H1 (cell line): ENCODE measurements around the gene STK32A. TPM values are rescaled to one million over a fixed set of nuclear protein-coding genes. Genes with fewer than 3 reads are reported as not detected.

ENCODE experiments used
- CTCF ChIA-PET: fragments of 300-600 bp; sonication (Branson Sonifier 250); formaldehyde crosslinking; loops from one replicate; lab custom pipeline; 2021; ENCODE audit not compliant: partially characterized antibody; lab: Charles Lee
- POLR2A ChIA-PET: fragments of 300-600 bp; sonication (Branson Sonifier 250); formaldehyde crosslinking; loops from one replicate; lab custom pipeline; 2021; ENCODE audit warnings: inconsistent platforms; ENCODE audit not compliant: partially characterized antibody; lab: Charles Lee
- DNase-seq, 2 experiments: peaks; one replicate each; pipeline versions ENCODE4 v3.0.0 to v3.0.0-alpha.2; 2010 to 2022; ENCODE audit warnings: low spot score in 2 of 2, low read depth in 1 of 2, mixed read lengths in 1 of 2
- FAIRE-seq: peaks from 2 replicates; lab custom pipeline; 2011; peaks lifted over from hg19 to GRCh38; lab: Jason Lieb, UNC
- H2AFZ ChIP-seq: 2 replicates; pipeline ENCODE4 v1.8.1; 2012; ENCODE audit warnings: low read length, inconsistent platforms
- H2AK5ac ChIP-seq: 2 replicates; pipeline ENCODE4 v1.6.1; 2013; ENCODE audit warnings: low read depth, low read length
- H2BK120ac ChIP-seq: replicated peaks from 2 replicates; pipeline ENCODE3; 2013; ENCODE audit warnings: low read depth, low read length, inconsistent platforms
- H2BK12ac ChIP-seq: 2 replicates; pipeline ENCODE4 v1.6.1; 2013; ENCODE audit warnings: low read depth, low read length
- H2BK15ac ChIP-seq: 2 replicates; pipeline ENCODE4 v1.6.1; 2013; ENCODE audit warnings: low read length
- H2BK20ac ChIP-seq: 2 replicates; pipeline ENCODE4 v1.6.1; 2013; ENCODE audit warnings: low read length
- H2BK5ac ChIP-seq: 2 replicates; pipeline ENCODE4 v1.6.1; 2013; ENCODE audit warnings: low read depth, low read length
- H3K14ac ChIP-seq: 2 replicates; pipeline ENCODE4 v1.6.1; 2013; ENCODE audit warnings: inconsistent platforms; ENCODE audit not compliant: insufficient read length
- H3K18ac ChIP-seq: 2 replicates; pipeline ENCODE4 v1.6.1; 2013; ENCODE audit warnings: low read length; ENCODE audit errors: extremely low read depth
- H3K23ac ChIP-seq: 2 replicates; pipeline ENCODE4 v1.6.1; 2013; ENCODE audit warnings: inconsistent platforms; ENCODE audit not compliant: insufficient read length
- H3K23me2 ChIP-seq: 2 replicates; pipeline ENCODE4 v1.6.1; 2013; ENCODE audit warnings: low read depth, low read length
- H3K27ac ChIP-seq: 2 replicates; pipeline ENCODE4 v1.6.1; 2011; ENCODE audit warnings: low read depth, low read length, inconsistent platforms
- H3K27me3 ChIP-seq, 4 experiments: replicated peaks in 1 of 4; 1 replicate in 1 of 4; 2 replicates in 3 of 4; pipeline versions ENCODE4 v1.6.1 to v1.8.1; 2011 to 2013; ENCODE audit warnings: low read length in 3 of 4, mild to moderate bottlenecking in 3 of 4, inconsistent platforms in 2 of 4, mixed read lengths in 2 of 4, moderate library complexity in 1 of 4; ENCODE audit not compliant: control insufficient read depth in 3 of 4, insufficient read depth in 3 of 4; ENCODE audit errors: extremely low read depth in 1 of 4
- H3K36me3 ChIP-seq, 4 experiments: 2 replicates each; pipeline versions ENCODE4 v1.6.1 to v1.8.1; 2011 to 2013; ENCODE audit warnings: mild to moderate bottlenecking in 4 of 4, low read length in 3 of 4, moderate library complexity in 2 of 4, control low read depth in 1 of 4, inconsistent platforms in 1 of 4; ENCODE audit not compliant: insufficient read depth in 4 of 4, control insufficient read depth in 2 of 4
- H3K4ac ChIP-seq: replicated peaks from 2 replicates; pipeline ENCODE3; 2013; ENCODE audit warnings: low read length, low read depth, mixed read lengths, inconsistent platforms; ENCODE audit not compliant: insufficient read length
- H3K4me1 ChIP-seq, 4 experiments: replicated peaks in 1 of 4; 1 replicate in 1 of 4; 2 replicates in 3 of 4; pipeline versions ENCODE4 v1.6.1 to v1.8.1; 2011 to 2013; ENCODE audit warnings: low read length in 3 of 4, inconsistent platforms in 2 of 4, mixed read lengths in 1 of 4; ENCODE audit not compliant: insufficient read depth in 4 of 4, control insufficient read depth in 3 of 4
- H3K4me2 ChIP-seq, 2 experiments: 2 replicates each; pipeline versions ENCODE4 v1.6.1 to v1.8.1; 2011 to 2013; ENCODE audit warnings: low read depth in 2 of 2, low read length in 2 of 2, control low read depth in 1 of 2, inconsistent platforms in 1 of 2, mild to moderate bottlenecking in 1 of 2; ENCODE audit not compliant: insufficient read depth in 1 of 2
- H3K4me3 ChIP-seq, 4 experiments: fragments of 200-600, 300-600 bp in 1 of 4; sonication (generic), shearing (Covaris generic), sonication (Bioruptor Twin) in 1 of 4; 2 replicates each; pipeline versions ENCODE4 v1.5.1 to v1.8.1; 2011 to 2016; ENCODE audit warnings: low read length in 4 of 4, low read depth in 3 of 4, control low read depth in 2 of 4, inconsistent platforms in 2 of 4, mild to moderate bottlenecking in 2 of 4, mixed read lengths in 1 of 4, moderate library complexity in 1 of 4; ENCODE audit not compliant: insufficient read depth in 2 of 4; ENCODE audit errors: extremely low read depth in 1 of 4
- H3K56ac ChIP-seq: replicated peaks from 2 replicates; pipeline ENCODE3; 2013; ENCODE audit warnings: low read depth, mild to moderate bottlenecking, mixed read lengths, low read length, inconsistent platforms; ENCODE audit not compliant: insufficient read length
- H3K79me1 ChIP-seq: 2 replicates; pipeline ENCODE4 v1.6.1; 2013; ENCODE audit warnings: low read depth, low read length, control low read depth
- H3K79me2 ChIP-seq, 2 experiments: 2 replicates each; pipeline versions ENCODE4 v1.6.1 to v1.8.1; 2012 to 2013; ENCODE audit warnings: low read length in 2 of 2, mild to moderate bottlenecking in 2 of 2, inconsistent platforms in 1 of 2; ENCODE audit not compliant: insufficient read depth in 2 of 2, control insufficient read depth in 1 of 2
- H3K9ac ChIP-seq, 4 experiments: replicated peaks in 1 of 4; 1 replicate in 1 of 4; 2 replicates in 3 of 4; pipeline versions ENCODE4 v1.6.1 to v1.8.1; 2011 to 2013; ENCODE audit warnings: low read depth in 3 of 4, low read length in 3 of 4, control low read depth in 2 of 4, mild to moderate bottlenecking in 2 of 4, moderate library complexity in 2 of 4, inconsistent platforms in 1 of 4; ENCODE audit errors: extremely low read depth in 1 of 4
- H3K9me3 ChIP-seq, 2 experiments: 2 replicates each; pipeline versions ENCODE4 v1.6.1 to v1.8.1; 2012 to 2013; ENCODE audit warnings: mild to moderate bottlenecking in 2 of 2, moderate library complexity in 2 of 2, control low read depth in 1 of 2, inconsistent platforms in 1 of 2, low read depth in 1 of 2, low read length in 1 of 2, mixed read lengths in 1 of 2; ENCODE audit not compliant: insufficient read depth in 2 of 2
- H4K20me1 ChIP-seq, 2 experiments: replicated peaks in 1 of 2; 2 replicates each; pipeline versions ENCODE3 to v1.8.1; 2011 to 2013; ENCODE audit warnings: inconsistent platforms in 2 of 2, low read length in 2 of 2, mild to moderate bottlenecking in 1 of 2; ENCODE audit not compliant: insufficient read depth in 2 of 2, control insufficient read depth in 1 of 2
- H4K5ac ChIP-seq: 2 replicates; pipeline ENCODE4 v1.6.1; 2013; ENCODE audit warnings: low read length, low read depth, mixed read lengths, inconsistent platforms; ENCODE audit not compliant: insufficient read length
- H4K8ac ChIP-seq: 2 replicates; pipeline ENCODE4 v1.8.0; 2013; ENCODE audit warnings: mild to moderate bottlenecking, moderate library complexity, low read length, inconsistent platforms; ENCODE audit not compliant: insufficient read depth; ENCODE audit errors: extremely low read depth
- H4K91ac ChIP-seq: replicated peaks from 2 replicates; pipeline ENCODE3; 2013; ENCODE audit warnings: low read length, mixed read lengths, inconsistent platforms; ENCODE audit not compliant: insufficient read length
- BACH1 ChIP-seq: IDR thresholded peaks from 2 replicates; pipeline ENCODE4 v1.6.1; 2012; ENCODE audit warnings: low read length, improper control_type of control experiment
- BCL11A ChIP-seq, 2 experiments: IDR thresholded peaks; one replicate each; pipeline ENCODE4 v1.6.1; 2011; ENCODE audit warnings: low read depth in 2 of 2, low read length in 2 of 2, mild to moderate bottlenecking in 2 of 2
- BRCA1 ChIP-seq: IDR thresholded peaks from 2 replicates; pipeline ENCODE4 v1.6.1; 2012; ENCODE audit warnings: low read depth, low read length, improper control_type of control experiment
- CTBP2 ChIP-seq: IDR thresholded peaks from 2 replicates; pipeline ENCODE4 v1.7.0; 2011; ENCODE audit warnings: borderline replicate concordance, mild to moderate bottlenecking, moderate library complexity, mixed read lengths, low read length; ENCODE audit not compliant: insufficient read depth, insufficient read length
- EZH2 ChIP-seq: fragments of 200-600 bp; sonication (generic); IDR thresholded peaks from 2 replicates; pipeline ENCODE4 v1.7.1; 2012; ENCODE audit warnings: low read depth, mild to moderate bottlenecking, moderate library complexity, low read length, inconsistent platforms; ENCODE audit not compliant: severe bottlenecking
- FOSL1 ChIP-seq: IDR thresholded peaks from 2 replicates; pipeline ENCODE4 v1.6.1; 2011; ENCODE audit warnings: mild to moderate bottlenecking, low read depth, low read length, moderate library complexity; ENCODE audit not compliant: insufficient read depth
- GTF2F1 ChIP-seq: IDR thresholded peaks from 2 replicates; pipeline ENCODE4 v1.6.1; 2012; ENCODE audit warnings: low read depth, low read length, improper control_type of control experiment, borderline replicate concordance
- NANOG ChIP-seq: IDR thresholded peaks from 2 replicates; pipeline ENCODE4 v1.6.1; 2011; ENCODE audit warnings: low read length, low read depth, mild to moderate bottlenecking, inconsistent platforms; ENCODE audit not compliant: insufficient read depth, poor library complexity, severe bottlenecking
- NRF1 ChIP-seq: IDR thresholded peaks from 2 replicates; pipeline ENCODE4 v1.6.1; 2011; ENCODE audit warnings: mild to moderate bottlenecking, low read depth, low read length, improper control_type of control experiment
- POLR2A ChIP-seq, 2 experiments: IDR thresholded peaks; 1 replicate in 1 of 2; 2 replicates in 1 of 2; pipeline ENCODE4 v1.6.1; 2011; ENCODE audit warnings: low read depth in 2 of 2, low read length in 2 of 2, mild to moderate bottlenecking in 2 of 2; ENCODE audit errors: control extremely low read depth in 1 of 2
- RAD21 ChIP-seq, 2 experiments: IDR thresholded peaks in 1 of 2; conservative IDR thresholded peaks in 1 of 2; 2 replicates each; pipeline ENCODE4 v1.6.1; 2011; ENCODE audit warnings: low read depth in 2 of 2, low read length in 2 of 2, improper control_type of control experiment in 1 of 2, inconsistent platforms in 1 of 2, mild to moderate bottlenecking in 1 of 2, moderate library complexity in 1 of 2
- SP2 ChIP-seq: IDR thresholded peaks from 2 replicates; pipeline ENCODE4 v1.6.1; 2012; ENCODE audit warnings: mild to moderate bottlenecking, low read length, inconsistent platforms
- TAF7 ChIP-seq: optimal IDR thresholded peaks from 2 replicates; pipeline ENCODE3; 2011; ENCODE audit warnings: low read depth, mild to moderate bottlenecking, inconsistent platforms, low read length, moderate library complexity, borderline replicate concordance
- ZNF274 ChIP-seq: IDR thresholded peaks from 2 replicates; pipeline ENCODE4 v1.7.0; 2012; ENCODE audit warnings: low read length, borderline replicate concordance; ENCODE audit errors: extremely low read depth
- WGBS, 2 experiments: shearing (Covaris generic) in 1 of 2; methylation state at CpG; one replicate each; pipeline versions ENCODE4 v1.1.6 to v1.1.7; 2013 to 2015; ENCODE audit warnings: low lambda C conversion rate in 2 of 2, mixed read lengths in 2 of 2, inconsistent platforms in 1 of 2, low coverage in 1 of 2, missing lambda C conversion rate in 1 of 2; ENCODE audit not compliant: insufficient replicate concordance in 2 of 2, insufficient coverage in 1 of 2, insufficient read length in 1 of 2; ENCODE audit errors: extremely low coverage in 1 of 2, missing lambda C conversion rate in 1 of 2; 5-methylcytosine and 5-hydroxymethylcytosine counted together
- polyA plus RNA-seq, 7 experiments: library from polyadenylated mRNA; depleted of rRNA in 3 of 7; stranded (reverse) in 5 of 7; unstranded in 2 of 7; fragments of >200 nt in 5 of 7; fragments of 200-250 nt in 2 of 7; gene quantifications; 1 replicate in 5 of 7; 2 replicates in 1 of 7; 4 replicates in 1 of 7; pipeline versions ENCODE4 v1.2.1 to v1.2.3, GENCODE V29; 2011 to 2013; ENCODE audit warnings: missing spikeins in 2 of 7, mixed read lengths in 2 of 7
- total RNA-seq: library from RNA; stranded (reverse); fragmentation: NEBNext Ultra II Directional; extraction: Animal tissue kit (Norgen Biotek cat#: 25700); gene quantifications from 2 replicates; pipeline ENCODE4 v1.2.1, GENCODE V29; 2021

The STK32A gene
- total and polyA plus RNA-seq, 2 of the 8 experiments (the other 6 are each of a cell fraction or from before 2014, with no cell fraction given) = 1.3 to 2.5 TPM

DNA sequence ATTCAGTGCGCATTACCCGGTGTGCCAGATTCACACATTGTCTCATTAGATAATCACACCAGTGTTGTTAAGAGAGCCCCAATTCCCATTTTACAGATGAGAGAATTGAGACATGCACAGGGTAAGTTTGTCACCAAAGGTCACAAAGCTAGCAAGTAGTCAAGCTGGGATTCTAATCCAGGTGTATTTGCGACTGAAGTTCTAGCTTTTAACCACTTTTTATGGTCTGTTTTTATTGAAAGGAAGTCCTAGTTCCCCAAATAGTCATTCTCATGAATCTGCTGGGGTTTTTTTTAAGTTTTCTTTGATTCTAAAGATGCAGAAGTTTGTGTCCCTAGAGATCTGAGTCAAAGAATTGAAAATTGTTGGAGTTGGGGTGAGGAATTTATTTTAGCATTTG, 138.5 kb downstream of the STK32A start:
- Histone ChIP-seq H3K18ac (no peak overlapping the region), H3K9me3 (peaks cover under 1 to 4% of the 10 kb centered on the region in 2 experiments; a peak in 2 of 4 replicates), H3K4me1 (peaks cover 0 to 2% (median 0%) of the 10 kb centered on the region in 4 experiments; a peak in 1 of 7 replicates), H3K14ac (no peak overlapping the region), H4K20me1 (no peaks in the 10 kb centered on the region), H2BK20ac (no peak overlapping the region), H3K4me2 (no peak overlapping the region), H2BK15ac (no peak overlapping the region), H2BK12ac (no peak overlapping the region), H4K5ac (no peak overlapping the region), H2BK120ac (no peak overlapping the region), H3K36me3 (no peaks in the 10 kb centered on the region), H3K56ac (no peak overlapping the region), H3K23me2 (no peaks in the 10 kb centered on the region), H3K27me3 (no peaks in the 10 kb centered on the region), H3K79me1 (no peaks in the 10 kb centered on the region), H3K4ac (no peak overlapping the region), H4K91ac (no peak overlapping the region), H2AFZ (no peak overlapping the region), H3K79me2 (no peaks in the 10 kb centered on the region), H3K9ac (no peak overlapping the region), H2BK5ac (no peak overlapping the region), H3K27ac (no peak overlapping the region), H3K4me3 (no peak overlapping the region), H2AK5ac (no peak overlapping the region), H3K23ac (no peak overlapping the region), H4K8ac (no peak overlapping the region)
- no peak for FAIRE-seq
- WGBS, 2 experiments = 91% methylated on average over 3 of the region's 3 CpGs; no CpG with 5 or more reads in 1 of the 2 experiments
- CTCF ChIA-PET = interaction anchor here (1.1 to 7.0 kb wide), 3 partner anchors 149 to 204 kb away, joined by 4 to 94 read pairs (median 12); no protein-coding TSS in a partner anchor
- no peak for DNase-seq
- POLR2A ChIA-PET = no interaction called here
- TF ChIP-seq RAD21 (IDR thresholded peaks at IDR 0.05 in 1 of 2, conservative IDR thresholded peaks at IDR 0.05 in 1 of 2; ENCODE audit: low read depth in 2 of 2, low read length in 2 of 2) (no peak), SP2 (no peak), ZNF274 (no peak), CTBP2 (no peak), NRF1 (no peak), BACH1 (no peak), BCL11A (IDR thresholded peaks at IDR 0.05; ENCODE audit: low read depth in 2 of 2, low read length in 2 of 2) (no peak), EZH2 (no peak), FOSL1 (no peak), TAF7 (no peak), POLR2A (IDR thresholded peaks at IDR 0.05; ENCODE audit: control extremely low read depth in 1 of 2, low read depth in 2 of 2, low read length in 2 of 2) (no peak), NANOG (no peak), BRCA1 (no peak), GTF2F1 (no peak)
